B cell (primary cell): ENCODE data around the gene TSHR. TPM values are rescaled to one million over a fixed set of nuclear protein-coding genes. Genes with fewer than 3 reads are reported as not detected.

Source experiments
- ATAC-seq: fragments of 200-7000 bp; cut with Tn5 transposase; one replicate; pipeline ENCODE4 v1.10.0; 2021; ENCODE audit warnings: low read depth, mild to moderate bottlenecking, moderate number of reproducible peaks, moderate library complexity
- CTCF ChIA-PET: fragments of 350-600 bp; sonication (Branson Sonifier 250); formaldehyde crosslinking; loops from one replicate; lab custom pipeline; 2021; ENCODE audit warnings: antibody characterized with exemption, inconsistent platforms; lab: Charles Lee
- POLR2A ChIA-PET: fragments of 350-600 bp; sonication (Branson Sonifier 250); formaldehyde crosslinking; loops from one replicate; lab custom pipeline; 2021; ENCODE audit warnings: antibody characterized with exemption; lab: Charles Lee
- DNase-seq: peaks from one replicate; pipeline ENCODE4 v3.0.0; 2013
- H2AFZ ChIP-seq: 2 replicates; pipeline ENCODE4 v1.6.1; 2012; ENCODE audit warnings: mild to moderate bottlenecking, low read depth, low read length; ENCODE audit not compliant: insufficient read depth, poor library complexity, severe bottlenecking
- H3K27ac ChIP-seq, 2 donors: 1 replicate in 1 of 2; 2 replicates in 1 of 2; pipeline ENCODE4 v1.5.1; 2012 to 2013; ENCODE audit warnings: low read length in 2 of 2, mild to moderate bottlenecking in 2 of 2, moderate library complexity in 1 of 2
- H3K27me3 ChIP-seq, 4 experiments: fragments of 200-600 bp in 1 of 4; sonication (generic) in 1 of 4; replicated peaks in 1 of 4; 1 replicate in 2 of 4; 2 replicates in 2 of 4; pipeline versions ENCODE4 v1.6.1 to v1.7.0; 2013 to 2016; ENCODE audit warnings: low read length in 3 of 4, mild to moderate bottlenecking in 2 of 4, mixed read lengths in 1 of 4, moderate library complexity in 1 of 4; ENCODE audit not compliant: insufficient read depth in 4 of 4, control insufficient read depth in 3 of 4; ENCODE audit errors: control extremely low read depth in 1 of 4
- H3K36me3 ChIP-seq, 2 experiments: replicated peaks in 1 of 2; 1 replicate in 1 of 2; 2 replicates in 1 of 2; pipeline versions ENCODE4 v1.6.1 to v1.7.1; 2013; ENCODE audit warnings: low read length in 1 of 2; ENCODE audit not compliant: insufficient read depth in 2 of 2, control insufficient read depth in 1 of 2; ENCODE audit errors: control extremely low read depth in 1 of 2, extremely low read depth in 1 of 2
- H3K4me1 ChIP-seq, 2 donors: fragments of 200-600 bp in 1 of 2; sonication (generic) in 1 of 2; 1 replicate in 1 of 2; 2 replicates in 1 of 2; pipeline versions ENCODE4 v1.5.1 to v1.6.1; 2013 to 2017; ENCODE audit warnings: low read length in 2 of 2; ENCODE audit not compliant: control insufficient read depth in 2 of 2, insufficient read depth in 2 of 2
- H3K4me2 ChIP-seq: replicated peaks from 2 replicates; pipeline ENCODE3; 2012; ENCODE audit warnings: mild to moderate bottlenecking, low read depth, low read length; ENCODE audit not compliant: poor library complexity, severe bottlenecking
- H3K4me3 ChIP-seq, 5 experiments: fragments of 200-600 bp in 1 of 5; sonication (generic) in 1 of 5; 1 replicate in 3 of 5; 2 replicates in 2 of 5; pipeline versions ENCODE4 v1.5.1 to v1.7.0; 2011 to 2016; ENCODE audit warnings: low read length in 4 of 5, mild to moderate bottlenecking in 4 of 5, low read depth in 2 of 5, control low read depth in 1 of 5, moderate library complexity in 1 of 5; ENCODE audit not compliant: insufficient read depth in 1 of 5; ENCODE audit errors: control extremely low read depth in 1 of 5, extremely low read depth in 1 of 5
- H3K79me2 ChIP-seq: fragments of 200-600 bp; sonication (generic); one replicate; pipeline ENCODE4 v1.6.0; 2016; ENCODE audit warnings: low read length; ENCODE audit not compliant: control insufficient read depth, insufficient read depth
- H3K9ac ChIP-seq: fragments of 200-600 bp; sonication (generic); 2 replicates; pipeline ENCODE4 v1.6.1; 2017; ENCODE audit warnings: mild to moderate bottlenecking, low read length, moderate library complexity
- H3K9me3 ChIP-seq, 3 donors: one replicate each; pipeline versions ENCODE4 v1.6.1 to v1.7.1; 2013; ENCODE audit warnings: low read length in 2 of 3; ENCODE audit not compliant: control insufficient read depth in 2 of 3, insufficient read depth in 1 of 3; ENCODE audit errors: control extremely low read depth in 1 of 3
- H4K20me1 ChIP-seq: 2 replicates; pipeline ENCODE4 v1.6.0; 2012; ENCODE audit warnings: mild to moderate bottlenecking, low read length; ENCODE audit not compliant: insufficient read depth, control insufficient read depth, poor library complexity, severe bottlenecking
- H3K27ac Mint-ChIP-seq: one replicate; pipeline ENCODE4 v1.8.0; 2021; ENCODE audit warnings: mixed read lengths
- H3K27me3 Mint-ChIP-seq: one replicate; pipeline ENCODE4 v1.8.0; 2021; ENCODE audit warnings: mixed read lengths
- H3K4me1 Mint-ChIP-seq: one replicate; pipeline ENCODE4 v1.8.0; 2021; ENCODE audit warnings: mixed read lengths
- H3K4me3 Mint-ChIP-seq: one replicate; pipeline ENCODE4 v1.8.0; 2021; ENCODE audit warnings: mixed read lengths
- H3K9me3 Mint-ChIP-seq: one replicate; pipeline ENCODE4 v1.8.0; 2022; ENCODE audit warnings: mixed read lengths; ENCODE audit not compliant: insufficient read depth
- EZH2 ChIP-seq: IDR thresholded peaks from 2 replicates; pipeline ENCODE4 v1.6.1; 2012; ENCODE audit warnings: borderline replicate concordance, low read depth, mild to moderate bottlenecking, moderate library complexity, low read length; ENCODE audit not compliant: insufficient read depth, poor library complexity, severe bottlenecking
- WGBS: methylation state at CpG from one replicate; pipeline ENCODE4 v1.1.5; 2013; ENCODE audit warnings: missing lambda C conversion rate; ENCODE audit not compliant: insufficient coverage; 5-methylcytosine and 5-hydroxymethylcytosine counted together
- intact Hi-C: fragments of 100-400 bp; cut with micrococcal nuclease; formaldehyde crosslinking; loops from one replicate; pipeline ENCODE4 v1.10.0; 2022
- polyA plus RNA-seq: library from polyadenylated mRNA; depleted of rRNA; stranded (reverse); fragments of >200 nt; gene quantifications from 2 replicates; pipeline ENCODE4 v1.2.3, GENCODE V29; 2012
- total RNA-seq, 2 donors: library from RNA; stranded (reverse); fragments of 120-200 nt in 1 of 2; gene quantifications; 1 replicate in 1 of 2; 2 replicates in 1 of 2; pipeline versions ENCODE4 v1.2.3 to v1.2.4, GENCODE V29; 2013 to 2022
- TF ChIP-seq, protein P1 (sequence below): fragments of 200-600 bp; IDR thresholded peaks from one replicate; pipeline ENCODE4 v1.8.0; 2022; ENCODE audit warnings: antibody characterized with exemption, mild to moderate bottlenecking

Gene TSHR
- total and polyA plus RNA-seq, 2 donors (not counting 1 experiment from before 2014, with no cell fraction given) = 0.15 to 0.37 TPM

DNA sequence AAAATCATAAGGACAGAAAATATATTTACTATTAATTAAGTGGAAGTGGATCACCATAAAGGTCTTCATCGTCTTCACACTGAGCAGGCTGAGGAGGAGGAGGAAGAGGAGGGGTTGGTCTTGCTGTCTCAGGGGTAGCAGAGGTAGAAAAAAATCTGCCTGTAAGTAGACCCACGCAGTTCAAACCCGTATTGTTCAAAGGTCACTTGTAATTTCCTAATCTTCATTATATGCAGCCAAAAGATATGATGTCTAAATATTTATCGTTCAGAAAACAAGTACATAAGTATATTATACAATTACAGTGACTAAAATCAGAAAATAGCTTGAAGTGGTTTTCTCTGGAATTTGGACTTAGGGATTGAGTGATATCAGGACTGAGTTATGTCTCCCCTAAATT lies 193.2 kb downstream of the TSHR start:
- Mint-ChIP-seq H3K27me3 (no peaks in the 10 kb centered on the region), H3K9me3 (peaks cover 2% of the 10 kb centered on the region), H3K4me1 (peaks cover 14% of the 10 kb centered on the region), H3K27ac (no peak overlapping the region), H3K4me3 (no peak overlapping the region)
- H3K9ac ChIP-seq = no peak overlapping the region
- no peak overlapping the region for H3K4me2 ChIP-seq
- ChIA-PET POLR2A (no interaction called here), CTCF (no interaction called here)
- H3K4me1 ChIP-seq = peaks cover 9 to 10% of the 10 kb centered on the region in 2 donors
- no peaks in the 10 kb centered on the region for H3K79me2 ChIP-seq
- no peaks in the 10 kb centered on the region for H3K27me3 ChIP-seq
- H3K27ac ChIP-seq = no peak overlapping the region
- WGBS = no CpG with 5 or more reads among the region's 4 CpGs
- H3K4me3 ChIP-seq = no peak overlapping the region
- no peaks in the 10 kb centered on the region for H3K36me3 ChIP-seq
- TF ChIP-seq, protein P1, sequence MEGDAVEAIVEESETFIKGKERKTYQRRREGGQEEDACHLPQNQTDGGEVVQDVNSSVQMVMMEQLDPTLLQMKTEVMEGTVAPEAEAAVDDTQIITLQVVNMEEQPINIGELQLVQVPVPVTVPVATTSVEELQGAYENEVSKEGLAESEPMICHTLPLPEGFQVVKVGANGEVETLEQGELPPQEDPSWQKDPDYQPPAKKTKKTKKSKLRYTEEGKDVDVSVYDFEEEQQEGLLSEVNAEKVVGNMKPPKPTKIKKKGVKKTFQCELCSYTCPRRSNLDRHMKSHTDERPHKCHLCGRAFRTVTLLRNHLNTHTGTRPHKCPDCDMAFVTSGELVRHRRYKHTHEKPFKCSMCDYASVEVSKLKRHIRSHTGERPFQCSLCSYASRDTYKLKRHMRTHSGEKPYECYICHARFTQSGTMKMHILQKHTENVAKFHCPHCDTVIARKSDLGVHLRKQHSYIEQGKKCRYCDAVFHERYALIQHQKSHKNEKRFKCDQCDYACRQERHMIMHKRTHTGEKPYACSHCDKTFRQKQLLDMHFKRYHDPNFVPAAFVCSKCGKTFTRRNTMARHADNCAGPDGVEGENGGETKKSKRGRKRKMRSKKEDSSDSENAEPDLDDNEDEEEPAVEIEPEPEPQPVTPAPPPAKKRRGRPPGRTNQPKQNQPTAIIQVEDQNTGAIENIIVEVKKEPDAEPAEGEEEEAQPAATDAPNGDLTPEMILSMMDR = no peak
- no peak for TF ChIP-seq EZH2
- ATAC-seq = no peak
- H4K20me1 ChIP-seq = no peaks in the 10 kb centered on the region
- H3K9me3 ChIP-seq = no peaks in the 10 kb centered on the region
- no peak for DNase-seq
- no peak overlapping the region for H2AFZ ChIP-seq
- intact Hi-C loops = no loop called here

DNA sequence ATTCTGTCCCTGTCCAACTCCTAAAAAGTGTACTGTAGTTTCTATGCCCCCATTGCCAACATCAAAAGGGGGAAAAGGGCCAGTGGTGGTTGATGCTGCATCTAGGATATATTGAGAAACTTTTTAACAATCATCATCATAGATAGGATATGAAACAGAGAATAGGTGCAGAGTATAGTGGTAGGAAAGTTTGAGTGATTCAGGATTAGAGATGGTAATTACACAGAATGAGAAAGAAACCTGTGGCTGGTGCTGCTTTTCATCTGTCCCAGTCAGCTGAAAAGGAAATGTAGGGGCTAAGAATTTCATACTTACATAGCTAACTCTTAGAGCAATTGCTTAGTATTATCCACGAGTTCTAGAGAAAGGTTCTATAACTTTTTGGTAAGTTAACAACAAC lies 197.8 kb downstream of the TSHR start:
- no peaks in the 10 kb centered on the region for H3K27me3 Mint-ChIP-seq
- H3K27ac Mint-ChIP-seq = no peak overlapping the region
- no peaks in the 10 kb centered on the region for H3K36me3 ChIP-seq
- peaks cover 2% of the 10 kb centered on the region for H3K9me3 Mint-ChIP-seq
- ATAC-seq (no peak), DNase-seq (no peak)
- POLR2A ChIA-PET = no interaction called here
- H3K4me3 ChIP-seq = no peak overlapping the region
- no CpG with 5 or more reads among the region's 1 CpG for WGBS
- no peaks in the 10 kb centered on the region for H3K9me3 ChIP-seq
- no peaks in the 10 kb centered on the region for H4K20me1 ChIP-seq
- H3K79me2 ChIP-seq = no peaks in the 10 kb centered on the region
- no peak overlapping the region for H3K4me3 Mint-ChIP-seq
- CTCF ChIA-PET = no interaction called here
- no peak overlapping the region for H3K27ac ChIP-seq
- H3K27me3 ChIP-seq = no peaks in the 10 kb centered on the region
- TF ChIP-seq, protein P1 = no peak
- no peak for TF ChIP-seq EZH2
- no peak overlapping the region for H3K4me2 ChIP-seq
- intact Hi-C loops = no loop called here
- H3K4me1 ChIP-seq = no peaks in the 10 kb centered on the region
- H3K4me1 Mint-ChIP-seq = no peaks in the 10 kb centered on the region
- H2AFZ ChIP-seq = no peak overlapping the region
- no peak overlapping the region for H3K9ac ChIP-seq
